ENCODE measurements around the gene PDGFRA. TPM values are rescaled to one million over a fixed set of nuclear protein-coding genes. Genes with fewer than 3 reads are reported as not detected.

Gene PDGFRA
- total RNA-seq, 1 donor from 2014 or later: 0.39 TPM

- no peak for DNase-seq (ENCODE audit: low read depth in 2 of 2)
Observed at GRCh38 chr4:54255881-54256280, 26.8 kb downstream of the PDGFRA start.

DNA sequence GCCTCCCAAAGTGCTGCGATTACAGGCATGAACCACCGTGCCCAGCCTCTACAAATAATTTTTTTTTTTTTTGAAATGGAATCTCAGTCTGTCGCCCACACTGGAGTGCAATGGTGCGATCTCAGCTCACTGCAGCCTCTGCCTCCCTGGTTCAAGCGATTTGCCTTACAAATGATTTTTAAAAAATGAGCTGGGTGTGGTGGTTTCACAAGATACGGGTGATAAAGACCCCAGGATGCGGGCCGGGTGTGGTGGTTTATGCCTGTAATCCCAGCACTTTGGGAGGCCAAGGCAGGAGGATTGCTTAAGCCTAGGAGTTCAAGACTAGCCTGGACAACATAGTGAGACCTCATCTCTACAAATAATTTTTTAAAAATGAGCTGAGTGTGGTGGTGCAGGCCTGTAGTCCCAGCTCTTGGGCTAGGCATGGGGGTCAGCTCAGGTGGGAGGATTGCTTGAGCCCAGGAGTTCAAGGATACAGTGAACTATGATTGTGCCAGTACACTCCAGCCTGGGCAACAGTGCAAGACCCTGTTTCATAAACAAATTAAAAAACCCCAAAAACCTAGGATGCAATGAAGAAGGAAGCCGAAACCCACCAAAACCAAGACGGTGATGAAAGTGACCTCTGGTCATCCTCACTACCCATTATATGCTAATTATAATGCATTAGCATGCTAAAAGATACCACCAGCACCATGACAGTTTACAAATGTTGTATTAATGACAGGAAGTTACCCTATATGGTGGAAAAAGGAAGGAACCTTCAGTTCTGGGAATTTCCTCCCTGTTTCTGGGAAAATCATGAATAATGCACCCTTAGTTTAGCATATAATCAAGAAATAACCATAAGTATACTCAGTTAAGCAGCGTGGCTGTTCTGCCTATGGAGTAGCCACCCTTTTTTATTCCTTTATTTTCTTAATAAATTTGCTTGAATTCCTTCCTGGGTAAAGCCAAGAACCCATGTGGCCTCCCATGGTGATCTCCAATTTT is 27.7 kb downstream of the PDGFRA start:
- no peak for DNase-seq (ENCODE audit: low read depth in 2 of 2)

GRCh38 chr4:54265366-54265765 is 36.3 kb downstream of the PDGFRA start:
- no peak for DNase-seq (ENCODE audit: low read depth in 2 of 2)

DNA sequence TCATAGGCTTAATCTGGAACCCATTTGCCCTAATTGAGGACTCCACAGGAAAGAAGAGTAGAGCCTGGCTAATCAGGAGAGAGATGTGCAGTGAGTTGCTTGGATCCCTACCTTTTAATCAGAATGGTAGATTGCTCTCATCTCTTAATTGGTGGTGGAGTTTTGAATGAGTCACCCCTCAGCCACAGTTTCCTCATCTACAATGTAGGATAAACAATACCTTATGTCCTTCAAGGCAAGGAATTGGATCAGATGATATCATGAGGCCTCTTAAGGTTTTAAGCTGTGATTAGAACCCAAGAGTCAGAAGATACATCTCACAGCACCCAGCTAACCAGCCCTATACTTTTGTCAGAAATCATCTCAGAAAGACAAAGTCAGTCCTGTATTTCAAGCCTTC is 39.1 kb downstream of the PDGFRA start:
- no peak for DNase-seq (ENCODE audit: low read depth in 2 of 2)

DNA sequence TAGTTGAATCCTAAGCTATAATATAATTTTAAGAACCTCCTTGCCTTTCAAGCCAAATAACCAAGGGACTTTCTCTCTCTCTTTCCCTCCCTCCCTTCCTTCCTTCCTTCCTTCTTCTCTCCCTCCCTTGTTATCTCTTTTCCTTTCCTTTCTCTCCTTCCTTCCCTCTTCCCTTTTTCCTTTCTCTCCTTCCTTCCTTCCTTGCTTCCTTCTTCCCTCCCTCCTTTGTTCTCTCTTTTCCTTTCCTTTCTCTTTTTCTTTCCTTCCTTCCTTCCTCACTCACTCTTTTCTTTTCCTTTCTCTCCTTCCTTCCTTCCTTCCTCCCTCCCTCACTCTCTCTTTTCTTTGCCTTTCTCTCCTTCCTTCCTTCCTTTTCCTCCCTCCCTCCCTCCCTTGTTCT is 42.4 kb downstream of the PDGFRA start:
- no peak for DNase-seq (ENCODE audit: low read depth in 2 of 2)

- no peak for DNase-seq (ENCODE audit: low read depth in 2 of 2)
Observed at GRCh38 chr4:54272051-54272450, 43.0 kb downstream of the PDGFRA start.

GRCh38 chr4:54274264-54274663 is 45.2 kb downstream of the PDGFRA start:
- DNase-seq (ENCODE audit: low read depth in 2 of 2): no peak

GRCh38 chr4:54274795-54275665 is 45.9 kb downstream of the PDGFRA start:
- DNase-seq (ENCODE audit: low read depth in 2 of 2): no peak

DNA sequence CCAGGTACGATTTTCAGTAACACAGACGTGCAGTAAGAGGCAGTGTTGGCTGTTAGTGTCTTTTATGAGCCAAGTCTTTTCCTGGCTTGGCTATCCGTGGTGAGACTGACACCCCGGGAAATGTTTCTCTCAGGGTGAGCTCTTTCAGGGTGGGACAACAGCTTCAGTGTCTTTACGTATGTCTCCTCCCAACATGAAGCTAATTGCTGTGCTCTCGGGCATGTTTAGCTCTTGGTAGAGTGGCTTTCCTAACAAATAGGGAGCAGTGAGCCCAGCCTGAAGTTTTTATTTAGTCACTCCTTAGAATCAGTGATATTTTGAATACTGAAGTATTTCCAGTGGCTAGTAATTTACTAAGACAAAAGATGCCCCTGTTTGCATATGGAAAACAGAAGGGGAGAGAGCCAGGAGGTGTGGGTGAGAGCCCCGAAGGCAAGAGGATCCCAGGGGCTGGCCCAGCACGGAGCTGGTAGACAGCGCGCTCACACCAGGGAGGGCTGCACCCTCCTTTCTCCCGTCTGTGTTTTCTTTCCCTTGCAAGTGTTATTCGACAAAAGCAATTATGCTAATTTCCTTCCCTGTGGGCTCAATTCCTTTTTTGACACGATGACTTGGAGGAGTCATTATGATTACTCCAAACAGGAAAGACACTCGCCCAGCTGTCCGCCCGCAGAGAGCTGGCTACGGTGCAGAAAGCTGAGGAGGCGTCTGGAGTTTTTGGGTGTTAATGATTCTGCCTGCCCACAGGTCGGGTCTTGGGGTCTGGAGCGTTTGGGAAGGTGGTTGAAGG is 47.7 kb downstream of the PDGFRA start:
- peak in 1 of 2 donors; percentile 69 for DNase-seq (ENCODE audit: low read depth in 2 of 2)

DNA sequence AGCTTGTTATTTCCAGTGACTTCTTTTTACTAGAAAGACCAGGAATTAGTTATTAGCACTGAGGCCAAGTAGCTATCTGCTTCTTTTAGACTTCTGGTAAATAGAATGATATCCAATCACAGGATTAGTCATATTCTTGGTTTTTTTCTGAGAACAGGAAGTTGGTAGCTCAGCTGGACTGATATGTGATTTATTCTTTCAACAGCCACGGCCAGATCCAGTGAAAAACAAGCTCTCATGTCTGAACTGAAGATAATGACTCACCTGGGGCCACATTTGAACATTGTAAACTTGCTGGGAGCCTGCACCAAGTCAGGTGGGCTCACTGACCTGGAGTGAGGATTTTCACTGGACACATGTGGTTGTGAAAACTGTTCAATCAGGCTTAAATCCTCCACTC is 48.6 kb downstream of the PDGFRA start:
- DNase-seq (ENCODE audit: low read depth in 2 of 2): peak; percentile 33 to 97

GRCh38 chr4:54278216-54278615 is 49.1 kb downstream of the PDGFRA start:
- no peak for DNase-seq (ENCODE audit: low read depth in 2 of 2)

- peak; percentile 97 to 98 for DNase-seq (ENCODE audit: low read depth in 2 of 2)
Observed at GRCh38 chr4:54281054-54281766, 52.1 kb downstream of the PDGFRA start.

DNA sequence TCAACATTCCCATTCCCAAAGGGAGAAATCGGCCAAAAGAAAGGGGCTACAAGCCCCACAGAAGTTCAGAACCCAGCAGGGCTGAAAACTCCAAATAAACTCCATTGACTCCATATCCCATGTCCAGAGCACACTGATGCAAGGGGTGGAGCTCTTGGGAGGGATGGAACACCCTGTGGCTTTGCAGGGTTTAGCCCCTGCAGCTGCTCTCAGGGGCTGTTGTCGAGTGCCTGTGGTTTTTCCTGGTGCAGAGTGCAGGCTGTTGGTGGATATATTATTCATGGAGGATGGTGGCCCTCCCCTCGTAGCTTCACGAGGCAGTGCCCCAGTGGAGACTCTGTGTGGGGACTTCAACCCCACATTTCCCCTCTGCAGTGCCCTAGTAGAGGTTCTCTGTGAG is 53.7 kb downstream of the PDGFRA start:
- no peak for DNase-seq (ENCODE audit: low read depth in 2 of 2)

GRCh38 chr4:54289316-54289715 is 60.2 kb downstream of the PDGFRA start:
- DNase-seq (ENCODE audit: low read depth in 2 of 2): no peak

DNA sequence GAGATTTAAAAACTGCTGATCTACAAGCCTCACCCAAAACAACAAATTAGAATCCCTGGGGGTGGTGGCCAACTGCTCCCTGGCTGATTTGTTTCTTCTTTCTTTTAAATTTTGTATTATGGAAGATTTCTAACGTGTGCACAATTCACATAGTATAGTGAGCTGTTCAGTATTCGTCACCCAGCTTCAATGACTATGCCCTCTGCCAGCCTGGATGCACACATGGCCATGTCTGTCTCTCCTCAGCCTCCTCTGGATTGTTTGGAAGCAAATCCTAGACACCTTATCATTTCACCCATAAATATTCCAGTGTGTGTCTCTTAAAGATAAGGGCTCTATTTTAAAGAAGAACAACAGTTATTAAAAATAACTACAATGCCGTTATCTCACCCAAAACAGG is 61.9 kb downstream of the PDGFRA start:
- no peak for DNase-seq (ENCODE audit: low read depth in 2 of 2)

DNA sequence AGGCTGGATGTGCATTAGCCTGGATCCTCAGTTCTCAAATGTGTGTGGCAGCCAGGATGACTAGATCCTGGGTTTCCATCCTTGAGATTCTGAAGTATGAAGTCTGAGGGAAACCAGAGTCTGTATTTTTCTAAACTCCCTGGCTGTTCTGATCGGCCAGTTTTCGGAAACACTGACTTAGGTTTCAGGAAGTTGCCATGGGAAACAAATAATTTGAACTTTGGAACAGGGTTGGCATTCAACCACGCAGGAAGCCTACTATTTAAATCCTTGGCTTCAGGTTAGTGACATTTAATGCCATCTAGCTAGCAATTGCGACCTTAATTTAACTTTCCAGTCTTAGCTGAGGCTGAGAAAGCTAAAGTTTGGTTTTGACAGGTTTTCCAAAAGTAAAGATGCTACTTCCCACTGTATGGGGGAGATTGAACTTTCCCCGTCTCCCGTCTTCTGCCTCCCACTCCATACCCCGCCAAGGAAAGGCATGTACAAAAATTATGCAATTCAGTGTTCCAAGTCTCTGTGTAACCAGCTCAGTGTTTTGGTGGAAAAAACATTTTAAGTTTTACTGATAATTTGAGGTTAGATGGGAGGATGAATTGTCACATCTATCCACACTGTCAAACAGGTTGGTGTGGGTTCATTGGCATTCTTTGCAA is 67.6 kb downstream of the PDGFRA start:
- peak in 1 of 2 donors; percentile 45 for DNase-seq (ENCODE audit: low read depth in 2 of 2)

- DNase-seq (ENCODE audit: low read depth in 2 of 2): no peak
Observed at GRCh38 chr4:54308110-54308509, 79.0 kb downstream of the PDGFRA start.

- DNase-seq (ENCODE audit: low read depth in 2 of 2): no peak
Observed at GRCh38 chr4:54315561-54316538, 86.8 kb downstream of the PDGFRA start.

DNA sequence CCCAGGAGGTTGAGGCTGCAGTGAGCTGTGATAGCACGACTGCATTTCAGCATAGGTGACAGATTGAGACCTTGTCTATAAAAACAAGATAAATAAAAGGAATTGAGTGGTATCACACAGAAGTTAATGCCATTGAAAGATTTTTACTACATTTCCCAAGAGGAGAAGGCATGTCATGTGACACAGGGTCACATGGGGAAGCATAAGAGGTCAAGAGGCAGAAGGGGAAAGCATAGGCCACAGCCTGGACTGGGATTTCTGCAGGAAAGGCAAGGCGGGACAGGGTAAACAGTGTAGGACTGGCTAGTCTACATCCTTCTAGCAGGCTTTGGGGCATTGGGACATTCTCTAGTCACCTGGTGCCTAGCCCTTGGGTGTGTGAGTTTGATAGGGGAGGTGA is 88.6 kb downstream of the PDGFRA start:
- DNase-seq (ENCODE audit: low read depth in 2 of 2): no peak
